ENCODE measurements around the gene SYNJ2.

Gene SYNJ2

GRCh38 chr6:158125271-158125670 is 143.6 kb downstream of the SYNJ2 start:
- Histone ChIP-seq H3K4me3 (IDR thresholded peaks at IDR 0.05; ENCODE audit: insufficient read depth, low read depth, low read length) (no peak overlapping the region), H3K9ac (no peak overlapping the region), H3K4me2 (no peak overlapping the region), H3K4me1 (ENCODE audit: low read depth, poor library complexity, severe bottlenecking) (no peaks in the 10 kb centered on the region), H3K36me3 (ENCODE audit: insufficient read depth) (no peaks in the 10 kb centered on the region), H3K79me2 (ENCODE audit: insufficient read depth, low read depth) (no peaks in the 10 kb centered on the region), H3K27me3 (ENCODE audit: insufficient read depth, low read depth) (no peaks in the 10 kb centered on the region), H3K27ac (no peak overlapping the region), H4K20me1 (ENCODE audit: insufficient read depth) (no peaks in the 10 kb centered on the region), H2AFZ (ENCODE audit: low read depth) (no peak overlapping the region)
- no peak for TF ChIP-seq CTCF (conservative IDR thresholded peaks at IDR 0.05; ENCODE audit: low read depth, low read length)

GRCh38 chr6:158131926-158132325 is 150.3 kb downstream of the SYNJ2 start:
- Histone ChIP-seq H3K4me2 (no peak overlapping the region), H3K27ac (no peak overlapping the region)

GRCh38 chr6:158142789-158143188 is 161.1 kb downstream of the SYNJ2 start:
- no peaks in the 10 kb centered on the region for H3K27me3 ChIP-seq (ENCODE audit: insufficient read depth, low read depth)
- no peak overlapping the region for H3K4me2 ChIP-seq
- H3K27ac ChIP-seq = no peak overlapping the region
- H3K9ac ChIP-seq = no peak overlapping the region
- peaks cover 24% of the 10 kb centered on the region for H3K4me1 ChIP-seq (ENCODE audit: low read depth, poor library complexity, severe bottlenecking)
- no peaks in the 10 kb centered on the region for H4K20me1 ChIP-seq (ENCODE audit: insufficient read depth)
- no peaks in the 10 kb centered on the region for H3K79me2 ChIP-seq (ENCODE audit: insufficient read depth, low read depth)
- no peak for TF ChIP-seq CTCF (conservative IDR thresholded peaks at IDR 0.05; ENCODE audit: low read depth, low read length)
- no peaks in the 10 kb centered on the region for H3K36me3 ChIP-seq (ENCODE audit: insufficient read depth)
- H3K4me3 ChIP-seq (IDR thresholded peaks at IDR 0.05; ENCODE audit: insufficient read depth, low read depth, low read length) = no peak overlapping the region
- H2AFZ ChIP-seq (ENCODE audit: low read depth) = no peak overlapping the region

More at GRCh38 chr6:158131926-158132325, 150.3 kb downstream of the SYNJ2 start:
- Histone ChIP-seq H3K27me3 (ENCODE audit: insufficient read depth, low read depth) (no peaks in the 10 kb centered on the region), H3K4me1 (ENCODE audit: low read depth, poor library complexity, severe bottlenecking) (no peaks in the 10 kb centered on the region), H3K79me2 (ENCODE audit: insufficient read depth, low read depth) (no peaks in the 10 kb centered on the region), H3K4me3 (IDR thresholded peaks at IDR 0.05; ENCODE audit: insufficient read depth, low read depth, low read length) (no peak overlapping the region), H3K36me3 (ENCODE audit: insufficient read depth) (no peaks in the 10 kb centered on the region), H3K9ac (no peak overlapping the region), H4K20me1 (ENCODE audit: insufficient read depth) (no peaks in the 10 kb centered on the region), H2AFZ (ENCODE audit: low read depth) (no peak overlapping the region)
- TF ChIP-seq CTCF (conservative IDR thresholded peaks at IDR 0.05; ENCODE audit: low read depth, low read length) = peak; percentile 65

- H3K4me2 ChIP-seq = no peak overlapping the region
Measured at GRCh38 chr6:158143700-158144099, 162.0 kb downstream of the SYNJ2 start.

More at GRCh38 chr6:158143700-158144099, 162.0 kb downstream of the SYNJ2 start:
- Histone ChIP-seq H2AFZ (ENCODE audit: low read depth) (no peak overlapping the region), H3K4me1 (ENCODE audit: low read depth, poor library complexity, severe bottlenecking) (peaks cover 18% of the 10 kb centered on the region), H4K20me1 (ENCODE audit: insufficient read depth) (no peaks in the 10 kb centered on the region), H3K36me3 (ENCODE audit: insufficient read depth) (no peaks in the 10 kb centered on the region), H3K27ac (no peak overlapping the region), H3K9ac (no peak overlapping the region), H3K4me3 (IDR thresholded peaks at IDR 0.05; ENCODE audit: insufficient read depth, low read depth, low read length) (no peak overlapping the region), H3K27me3 (ENCODE audit: insufficient read depth, low read depth) (no peaks in the 10 kb centered on the region), H3K79me2 (ENCODE audit: insufficient read depth, low read depth) (no peaks in the 10 kb centered on the region)
- TF ChIP-seq CTCF (conservative IDR thresholded peaks at IDR 0.05; ENCODE audit: low read depth, low read length) = peak; percentile 67
